ENCODE results near the gene PRKCH. TPM values are rescaled to one million over a fixed set of nuclear protein-coding genes. Genes with fewer than 3 reads are reported as not detected.

PRKCH gene
- total RNA-seq, 2 donors from 2014 or later = 7.2 to 8.6 TPM

- no peak overlapping the region for H3K4me3 Mint-ChIP-seq
- no peak for TF ChIP-seq CTCF (conservative IDR thresholded peaks at IDR 0.05)
These were observed 10.7 kb downstream of the PRKCH start for GRCh38 chr14:61331992-61332657.

GRCh38 chr14:61332658-61333029, 11.3 kb downstream of the PRKCH start:
- Mint-ChIP-seq H3K4me3 (no peak overlapping the region), H3K36me3 (ENCODE audit: low read depth) (no peaks in the 10 kb centered on the region), H3K27me3 (ENCODE audit: insufficient read depth) (no peaks in the 10 kb centered on the region), H3K4me1 (peaks cover 17% of the 10 kb centered on the region), H3K9me3 (no peaks in the 10 kb centered on the region), H3K27ac (no peak overlapping the region)
- Histone ChIP-seq H3K4me1 (ENCODE audit: control insufficient read depth, insufficient read depth, low read length) (no peaks in the 10 kb centered on the region), H3K27ac (ENCODE audit: low read depth, low read length) (no peak overlapping the region), H3K27me3 (ENCODE audit: control insufficient read depth, insufficient read depth, low read length, poor library complexity, severe bottlenecking) (no peaks in the 10 kb centered on the region), H3K9me3 (ENCODE audit: control insufficient read depth, low read length) (no peaks in the 10 kb centered on the region), H3K4me3 (ENCODE audit: low read length) (no peak overlapping the region), H3K36me3 (ENCODE audit: control insufficient read depth, insufficient read depth, low read length) (no peaks in the 10 kb centered on the region), H3K9ac (ENCODE audit: extremely low read depth, low read length, poor library complexity, severe bottlenecking) (no peak overlapping the region)
- no peak for TF ChIP-seq CTCF (conservative IDR thresholded peaks at IDR 0.05)
- 93% methylated on average over 7 to 8 of the region's 8 CpGs for WGBS, 2 experiments (ENCODE audit: insufficient coverage in 1 of 2, insufficient read length in 1 of 2)
- DNase-seq = no peak

More at GRCh38 chr14:61331992-61332657, 10.7 kb downstream of the PRKCH start:
- 95 to 100% methylated on average over 2 to 4 of the region's 4 CpGs for WGBS, 2 experiments (ENCODE audit: insufficient coverage in 1 of 2, insufficient read length in 1 of 2)
- H3K36me3 ChIP-seq (ENCODE audit: control insufficient read depth, insufficient read depth, low read length) = no peaks in the 10 kb centered on the region
- peaks cover 17% of the 10 kb centered on the region for H3K4me1 Mint-ChIP-seq
- no peaks in the 10 kb centered on the region for H3K9me3 Mint-ChIP-seq
- no peak overlapping the region for H3K4me3 ChIP-seq (ENCODE audit: low read length)
- H3K9me3 ChIP-seq (ENCODE audit: control insufficient read depth, low read length) = no peaks in the 10 kb centered on the region
- H3K27me3 ChIP-seq (ENCODE audit: control insufficient read depth, insufficient read depth, low read length, poor library complexity, severe bottlenecking) = no peaks in the 10 kb centered on the region
- no peaks in the 10 kb centered on the region for H3K27me3 Mint-ChIP-seq (ENCODE audit: insufficient read depth)
- H3K27ac Mint-ChIP-seq = no peak overlapping the region
- DNase-seq = no peak
- no peaks in the 10 kb centered on the region for H3K4me1 ChIP-seq (ENCODE audit: control insufficient read depth, insufficient read depth, low read length)
- H3K9ac ChIP-seq (ENCODE audit: extremely low read depth, low read length, poor library complexity, severe bottlenecking) = no peak overlapping the region
- no peak overlapping the region for H3K27ac ChIP-seq (ENCODE audit: low read depth, low read length)
- H3K36me3 Mint-ChIP-seq (ENCODE audit: low read depth) = no peaks in the 10 kb centered on the region

- Mint-ChIP-seq H3K27ac (no peak overlapping the region), H3K36me3 (ENCODE audit: low read depth) (no peaks in the 10 kb centered on the region), H3K27me3 (ENCODE audit: insufficient read depth) (no peaks in the 10 kb centered on the region), H3K9me3 (no peaks in the 10 kb centered on the region), H3K4me3 (no peak overlapping the region), H3K4me1 (peaks cover 17% of the 10 kb centered on the region)
- Histone ChIP-seq H3K27ac (ENCODE audit: low read depth, low read length) (no peak overlapping the region), H3K4me1 (ENCODE audit: control insufficient read depth, insufficient read depth, low read length) (no peaks in the 10 kb centered on the region), H3K4me3 (ENCODE audit: low read length) (no peak overlapping the region), H3K36me3 (ENCODE audit: control insufficient read depth, insufficient read depth, low read length) (no peaks in the 10 kb centered on the region), H3K9ac (ENCODE audit: extremely low read depth, low read length, poor library complexity, severe bottlenecking) (no peak overlapping the region), H3K9me3 (ENCODE audit: control insufficient read depth, low read length) (no peaks in the 10 kb centered on the region), H3K27me3 (ENCODE audit: control insufficient read depth, insufficient read depth, low read length, poor library complexity, severe bottlenecking) (no peaks in the 10 kb centered on the region)
- no peak for DNase-seq
- TF ChIP-seq CTCF (conservative IDR thresholded peaks at IDR 0.05) = no peak
- 100% methylated on average over 1 of the region's 1 CpG for WGBS, 2 experiments (ENCODE audit: insufficient coverage in 1 of 2, insufficient read length in 1 of 2)
These were observed 11.7 kb downstream of the PRKCH start for GRCh38 chr14:61333087-61333486.

Measured in endodermal cell (in vitro differentiated cells).